GM23338 (cell line): ENCODE measurements around the gene GLCE. TPM values are rescaled to one million over a fixed set of nuclear protein-coding genes. Genes with fewer than 3 reads are reported as not detected.

Experiments
- ATAC-seq: fragments of 200-7000 bp; cut with Tn5 transposase; 3 replicates; pipeline ENCODE4 v1.9.1; 2020
- DNase-seq: peaks from one replicate; pipeline ENCODE4 v3.0.0-alpha.2; 2015; ENCODE audit warnings: low spot score
- H2AFZ ChIP-seq: fragments of 200-600 bp; sonication (generic); 2 replicates; pipeline ENCODE4 v1.8.0; 2016; ENCODE audit warnings: antibody characterized with exemption, mild to moderate bottlenecking, moderate library complexity
- H3F3A ChIP-seq: fragments of 200-600 bp; sonication (generic); replicated peaks from 2 replicates; pipeline ENCODE4 v1.8.0; 2017; ENCODE audit warnings: antibody characterized with exemption, mixed run types, low read depth
- H3K27ac ChIP-seq: fragments of 200-600 bp; sonication (generic); 2 replicates; pipeline ENCODE4 v1.6.1; 2016; ENCODE audit warnings: low read depth
- H3K27me3 ChIP-seq: fragments of 200-600 bp; sonication (generic); 2 replicates; pipeline ENCODE4 v1.8.0; 2016; ENCODE audit warnings: mild to moderate bottlenecking, mixed run types, moderate library complexity; ENCODE audit not compliant: insufficient read depth
- H3K36me3 ChIP-seq: fragments of 200-600 bp; sonication (generic); 2 replicates; pipeline ENCODE4 v1.8.0; 2016; ENCODE audit warnings: mild to moderate bottlenecking; ENCODE audit not compliant: insufficient read depth
- H3K4me1 ChIP-seq: fragments of 200-600 bp; sonication (generic); 2 replicates; pipeline ENCODE4 v1.8.0; 2016; ENCODE audit warnings: mild to moderate bottlenecking, moderate library complexity; ENCODE audit not compliant: insufficient read depth
- H3K4me2 ChIP-seq: fragments of 200-600 bp; sonication (generic); 2 replicates; pipeline ENCODE4 v1.7.1; 2017; ENCODE audit warnings: mixed run types
- H3K4me3 ChIP-seq: fragments of 200-600 bp; sonication (generic); 2 replicates; pipeline ENCODE4 v1.6.1; 2016; ENCODE audit warnings: mixed run types
- H3K79me2 ChIP-seq: fragments of 200-600 bp; sonication (generic); replicated peaks from 2 replicates; pipeline ENCODE4 v1.8.0; 2017; ENCODE audit warnings: mild to moderate bottlenecking; ENCODE audit not compliant: insufficient read depth
- H3K9me2 ChIP-seq: fragments of 200-600 bp; sonication (generic); 2 replicates; pipeline ENCODE4 v1.8.0; 2017; ENCODE audit not compliant: insufficient read depth
- H4K20me1 ChIP-seq: fragments of 200-600 bp; sonication (generic); replicated peaks from 2 replicates; pipeline ENCODE4 v1.8.0; 2017; ENCODE audit warnings: mild to moderate bottlenecking; ENCODE audit not compliant: insufficient read depth
- H3K27ac Mint-ChIP-seq: 2 replicates; pipeline ENCODE4 v1.8.0; 2020; ENCODE audit warnings: inconsistent platforms, mild to moderate bottlenecking, moderate library complexity, mixed read lengths
- H3K27me3 Mint-ChIP-seq: 3 replicates; pipeline ENCODE4 v1.8.0; 2022; ENCODE audit warnings: low read depth, mild to moderate bottlenecking, moderate library complexity, mixed read lengths, inconsistent platforms; ENCODE audit not compliant: insufficient read depth, poor library complexity
- H3K36me3 Mint-ChIP-seq: 3 replicates; pipeline ENCODE4 v1.8.0; 2021; ENCODE audit warnings: low read depth, mild to moderate bottlenecking, inconsistent platforms, moderate library complexity, mixed read lengths
- H3K4me1 Mint-ChIP-seq: 3 replicates; pipeline ENCODE4 v1.8.0; 2020; ENCODE audit warnings: mild to moderate bottlenecking, inconsistent platforms, mixed read lengths
- H3K4me3 Mint-ChIP-seq: 3 replicates; pipeline ENCODE4 v1.8.0; 2021; ENCODE audit warnings: moderate library complexity, mild to moderate bottlenecking, inconsistent platforms, mixed read lengths
- H3K9me3 Mint-ChIP-seq: 3 replicates; pipeline ENCODE4 v1.8.0; 2020; ENCODE audit warnings: moderate library complexity, mild to moderate bottlenecking, inconsistent platforms, mixed read lengths
- CREB1 ChIP-seq: fragments of 250-450 bp; sonication (Bioruptor Pico); IDR thresholded peaks from 2 replicates; pipeline ENCODE4 v1.5.0; 2020; ENCODE audit warnings: low read depth, mild to moderate bottlenecking, moderate library complexity
- CTCF ChIP-seq, 2 experiments: fragments of 200-600 bp in 1 of 2; sonication (generic) in 1 of 2; conservative IDR thresholded peaks; 2 replicates each; pipeline versions ENCODE4 v1.5.1 to v1.6.1; 2016 to 2017; ENCODE audit warnings: antibody characterized with exemption in 2 of 2, low read depth in 2 of 2, mild to moderate bottlenecking in 2 of 2, moderate library complexity in 1 of 2
- EZH2 ChIP-seq: fragments of 200-600 bp; sonication (generic); IDR thresholded peaks from one replicate; pipeline ENCODE4 v1.8.0; 2017; ENCODE audit warnings: antibody characterized with exemption, mild to moderate bottlenecking, low read depth; ENCODE audit not compliant: unreplicated experiment
- EZH2phosphoT487 ChIP-seq: fragments of 200-600 bp; sonication (generic); IDR thresholded peaks from one replicate; pipeline ENCODE4 v1.8.1; 2018; ENCODE audit warnings: antibody characterized with exemption; ENCODE audit not compliant: unreplicated experiment
- JUNB ChIP-seq: IDR thresholded peaks from one replicate; pipeline ENCODE4 v1.6.1; 2016; ENCODE audit warnings: antibody characterized with exemption; ENCODE audit not compliant: unreplicated experiment
- NANOG ChIP-seq: IDR thresholded peaks from 2 replicates; pipeline ENCODE4 v1.6.1; 2016; ENCODE audit warnings: antibody characterized with exemption, borderline replicate concordance
- POLR2AphosphoS5 ChIP-seq: IDR thresholded peaks from 2 replicates; pipeline ENCODE4 v1.6.1; 2016; ENCODE audit warnings: antibody characterized with exemption, low read depth
- REST ChIP-seq: IDR thresholded peaks from one replicate; pipeline ENCODE4 v1.6.1; 2018; ENCODE audit warnings: antibody characterized with exemption; ENCODE audit not compliant: unreplicated experiment
- ZNF114 ChIP-seq: fragments of 250-450 bp; sonication (Bioruptor Pico); IDR thresholded peaks from 2 replicates; pipeline ENCODE4 v1.5.0; 2020; ENCODE audit warnings: mild to moderate bottlenecking, moderate library complexity
- ZNF331 ChIP-seq: fragments of 250-450 bp; sonication (Bioruptor Pico); IDR thresholded peaks from 2 replicates; pipeline ENCODE4 v1.5.0; 2020; ENCODE audit warnings: low read depth, mild to moderate bottlenecking, moderate library complexity
- ZNF462 ChIP-seq: fragments of 250-450 bp; sonication (Bioruptor Pico); IDR thresholded peaks from 2 replicates; pipeline ENCODE4 v1.5.0; 2020; ENCODE audit warnings: mild to moderate bottlenecking, moderate library complexity
- polyA plus RNA-seq: library from polyadenylated mRNA; unstranded; fragments of >200 nt; fragmentation: Nextera tagmentation; extraction: Ambion mirVana; gene quantifications from 2 replicates; pipeline ENCODE4 v1.2.1, GENCODE V29; 2016
- total RNA-seq: library from RNA; depleted of rRNA; stranded (reverse); fragments of >200 nt; shearing (Covaris generic); gene quantifications from 2 replicates; pipeline ENCODE4 v1.2.3, GENCODE V29; 2014

GLCE gene
- total and polyA plus RNA-seq, 2 experiments from 2014 or later, result 7.5 to 15.5 TPM

- peaks cover 23% of the 10 kb centered on the region for H3K4me1 Mint-ChIP-seq
Observed at GRCh38 chr15:69200832-69201745, 40.7 kb downstream of the GLCE start.

More at GRCh38 chr15:69200832-69201745, 40.7 kb downstream of the GLCE start:
- Histone ChIP-seq H3K27me3 (no peaks in the 10 kb centered on the region), H3K4me2 (no peak overlapping the region), H4K20me1 (0 out of 2 replicates have a peak, but pooled peaks cover 2% of the 10 kb centered on the region), H3K79me2 (0 out of 2 replicates have a peak, but pooled peaks cover 5% of the 10 kb centered on the region), H3K9me2 (no peaks in the 10 kb centered on the region), H3F3A (no peaks in the 10 kb centered on the region), H3K36me3 (no peaks in the 10 kb centered on the region), H2AFZ (no peak overlapping the region), H3K4me1 (peaks cover 21% of the 10 kb centered on the region), H3K27ac (no peak overlapping the region), H3K4me3 (no peak overlapping the region)
- peak; percentile 28 for DNase-seq
- no peak for TF ChIP-seq EZH2phosphoT487
- TF ChIP-seq CTCF (conservative IDR thresholded peaks at IDR 0.05; ENCODE audit: low read depth in 2 of 2), result no peak
- TF ChIP-seq EZH2, result no peak
- no peak for TF ChIP-seq ZNF462 (CRISPR knock-in tag)
- no peak for TF ChIP-seq ZNF331 (CRISPR knock-in tag)
- no peak for TF ChIP-seq JUNB
- TF ChIP-seq POLR2AphosphoS5, result no peak
- no peak for TF ChIP-seq REST
- TF ChIP-seq NANOG, result no peak
- TF ChIP-seq ZNF114 (CRISPR knock-in tag), result no peak
- no peak for TF ChIP-seq CREB1 (CRISPR knock-in tag)
- ATAC-seq, result peak; percentile 63
- no peaks in the 10 kb centered on the region for H3K9me3 Mint-ChIP-seq
- peaks cover 7% of the 10 kb centered on the region; the same call in 1 of the 3 replicates for H3K36me3 Mint-ChIP-seq
- H3K27ac Mint-ChIP-seq, result no peak overlapping the region
- H3K27me3 Mint-ChIP-seq, result no peaks in the 10 kb centered on the region
- H3K4me3 Mint-ChIP-seq, result no peak overlapping the region
